Calu3 (cell line): ENCODE results near the gene SOCS1. TPM values are rescaled to one million over a fixed set of nuclear protein-coding genes. Genes with fewer than 3 reads are reported as not detected.

ENCODE experiments used
- BruUV-seq: library from RNA; stranded (reverse); fragments of 400-500 nt; replicated peaks from 2 replicates; lab custom pipeline; 2021; lab: Mats Ljungman, UMichigan
- CTCF ChIA-PET: fragments of 300-600 bp; sonication (Branson Sonifier 250); formaldehyde crosslinking; loops from one replicate; lab custom pipeline; 2022; ENCODE audit warnings: antibody characterized with exemption; lab: Charles Lee
- DNase-seq: peaks from one replicate; pipeline ENCODE4 v3.0.0; 2022
- H3K27ac Mint-ChIP-seq: one replicate; pipeline ENCODE4 v1.8.0; 2022; ENCODE audit warnings: mixed read lengths; ENCODE audit not compliant: unreplicated experiment
- H3K27me3 Mint-ChIP-seq: one replicate; pipeline ENCODE4 v1.8.0; 2022; ENCODE audit warnings: mixed read lengths; ENCODE audit not compliant: unreplicated experiment
- H3K36me3 Mint-ChIP-seq: one replicate; pipeline ENCODE4 v1.8.0; 2022; ENCODE audit warnings: mild to moderate bottlenecking, moderate library complexity, mixed read lengths; ENCODE audit not compliant: insufficient read depth, unreplicated experiment
- H3K4me1 Mint-ChIP-seq: one replicate; pipeline ENCODE4 v1.8.0; 2022; ENCODE audit warnings: mild to moderate bottlenecking, low read depth, mixed read lengths; ENCODE audit not compliant: unreplicated experiment
- H3K4me3 Mint-ChIP-seq: one replicate; pipeline ENCODE4 v1.8.0; 2022; ENCODE audit warnings: mild to moderate bottlenecking, low read depth, moderate library complexity, mixed read lengths; ENCODE audit not compliant: unreplicated experiment
- H3K9me3 Mint-ChIP-seq: one replicate; pipeline ENCODE4 v1.8.0; 2022; ENCODE audit warnings: low read depth, mixed read lengths; ENCODE audit not compliant: unreplicated experiment
- intact Hi-C: fragments of 100-400 bp; cut with micrococcal nuclease; formaldehyde crosslinking; loops from one replicate; pipeline ENCODE4 v1.10.0; 2022; ENCODE audit not compliant: unreplicated experiment
- total RNA-seq: library from RNA; stranded (reverse); gene quantifications from 2 replicates; pipeline ENCODE4 v1.2.3, GENCODE V29; 2022
- TF ChIP-seq, protein P1 (sequence below): fragments of 200-600 bp; IDR thresholded peaks from one replicate; pipeline ENCODE4 v1.8.0; 2022; ENCODE audit warnings: antibody characterized with exemption; ENCODE audit not compliant: unreplicated experiment

The SOCS1 gene
- total RNA-seq, 1 experiment from 2014 or later: 4.8 TPM

DNA sequence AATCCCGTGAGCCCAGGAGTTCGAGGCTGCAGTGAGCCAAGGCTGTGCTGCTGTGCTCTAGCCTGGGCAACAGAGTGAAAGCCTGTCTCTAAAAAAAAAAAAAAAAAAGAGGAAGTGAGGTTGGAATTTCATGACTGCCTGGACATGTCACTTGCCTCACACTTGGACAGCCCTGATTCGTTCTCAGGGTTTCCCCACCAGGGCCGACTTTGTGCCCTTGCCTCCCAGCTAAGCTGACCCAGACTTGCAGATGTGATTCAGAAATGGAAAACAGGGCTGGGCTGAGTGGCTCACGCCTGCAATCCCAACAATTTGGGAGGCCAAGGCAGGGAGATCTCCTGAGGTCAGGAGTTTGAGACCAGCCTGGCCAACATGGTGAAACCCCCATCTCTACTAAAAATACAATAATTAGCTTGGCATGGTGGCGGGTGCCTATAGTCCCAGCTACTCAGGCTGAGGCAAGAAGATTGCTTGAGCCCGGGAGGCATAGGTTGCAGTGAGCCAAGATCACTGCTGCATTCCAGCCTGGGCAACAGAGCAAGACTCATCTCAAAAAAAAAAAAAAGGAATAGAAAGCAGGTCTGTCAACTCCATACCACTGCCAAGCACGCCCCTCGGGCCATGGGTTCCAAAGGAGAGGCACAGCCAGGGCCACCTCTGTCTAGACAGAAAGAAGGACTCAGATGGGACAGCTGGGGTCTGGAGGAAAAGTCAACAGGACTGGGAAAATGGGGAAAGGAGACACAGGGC is 46.9 kb downstream of the SOCS1 start:
- Mint-ChIP-seq H3K4me3 (no peak overlapping the region), H3K4me1 (peaks cover 13% of the 10 kb centered on the region), H3K9me3 (no peaks in the 10 kb centered on the region), H3K27me3 (peaks cover 25% of the 10 kb centered on the region), H3K36me3 (peaks cover 12% of the 10 kb centered on the region), H3K27ac (no peak overlapping the region)
- BruUV-seq: no TSS peak
- TF ChIP-seq, protein P1, sequence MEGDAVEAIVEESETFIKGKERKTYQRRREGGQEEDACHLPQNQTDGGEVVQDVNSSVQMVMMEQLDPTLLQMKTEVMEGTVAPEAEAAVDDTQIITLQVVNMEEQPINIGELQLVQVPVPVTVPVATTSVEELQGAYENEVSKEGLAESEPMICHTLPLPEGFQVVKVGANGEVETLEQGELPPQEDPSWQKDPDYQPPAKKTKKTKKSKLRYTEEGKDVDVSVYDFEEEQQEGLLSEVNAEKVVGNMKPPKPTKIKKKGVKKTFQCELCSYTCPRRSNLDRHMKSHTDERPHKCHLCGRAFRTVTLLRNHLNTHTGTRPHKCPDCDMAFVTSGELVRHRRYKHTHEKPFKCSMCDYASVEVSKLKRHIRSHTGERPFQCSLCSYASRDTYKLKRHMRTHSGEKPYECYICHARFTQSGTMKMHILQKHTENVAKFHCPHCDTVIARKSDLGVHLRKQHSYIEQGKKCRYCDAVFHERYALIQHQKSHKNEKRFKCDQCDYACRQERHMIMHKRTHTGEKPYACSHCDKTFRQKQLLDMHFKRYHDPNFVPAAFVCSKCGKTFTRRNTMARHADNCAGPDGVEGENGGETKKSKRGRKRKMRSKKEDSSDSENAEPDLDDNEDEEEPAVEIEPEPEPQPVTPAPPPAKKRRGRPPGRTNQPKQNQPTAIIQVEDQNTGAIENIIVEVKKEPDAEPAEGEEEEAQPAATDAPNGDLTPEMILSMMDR: no peak
- CTCF ChIA-PET: no interaction called here
- intact Hi-C loops: loop anchor here (5.0 kb wide), 1 partner anchor 48 kb away; the partner anchor contains the start of gene SOCS1
- DNase-seq: no peak

DNA sequence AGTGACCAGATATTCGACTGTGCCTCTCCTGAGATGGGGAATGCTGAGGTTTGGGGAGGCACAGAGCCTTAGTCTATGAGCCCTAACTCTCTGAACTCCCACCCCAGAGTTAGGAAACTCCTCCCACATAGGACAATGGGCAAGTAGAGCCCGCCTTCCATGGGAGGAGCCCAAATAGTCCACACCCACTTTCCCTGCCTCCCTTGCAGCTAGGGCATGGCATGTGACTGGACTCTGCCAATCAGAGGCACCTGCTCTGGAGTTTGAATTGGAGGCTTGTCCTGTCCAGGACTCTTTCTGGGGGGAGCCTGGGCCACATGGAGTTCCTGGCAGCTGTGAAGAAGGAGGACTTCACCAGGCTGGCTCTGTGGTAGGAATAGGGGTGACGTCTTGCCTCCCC is 48.4 kb downstream of the SOCS1 start:
- H3K36me3 Mint-ChIP-seq: peaks cover 12% of the 10 kb centered on the region
- H3K9me3 Mint-ChIP-seq: no peaks in the 10 kb centered on the region
- no peak overlapping the region for H3K4me3 Mint-ChIP-seq
- peaks cover 23% of the 10 kb centered on the region for H3K27me3 Mint-ChIP-seq
- CTCF ChIA-PET: no interaction called here
- TF ChIP-seq, protein P1: no peak
- intact Hi-C loops: loop anchor here (5.0 kb wide), 1 partner anchor 50 kb away; the partner anchor contains the start of gene SOCS1
- peaks cover 20% of the 10 kb centered on the region for H3K4me1 Mint-ChIP-seq
- no peak for DNase-seq
- BruUV-seq: no TSS peak
- H3K27ac Mint-ChIP-seq: peak overlapping the region; percentile 61

DNA sequence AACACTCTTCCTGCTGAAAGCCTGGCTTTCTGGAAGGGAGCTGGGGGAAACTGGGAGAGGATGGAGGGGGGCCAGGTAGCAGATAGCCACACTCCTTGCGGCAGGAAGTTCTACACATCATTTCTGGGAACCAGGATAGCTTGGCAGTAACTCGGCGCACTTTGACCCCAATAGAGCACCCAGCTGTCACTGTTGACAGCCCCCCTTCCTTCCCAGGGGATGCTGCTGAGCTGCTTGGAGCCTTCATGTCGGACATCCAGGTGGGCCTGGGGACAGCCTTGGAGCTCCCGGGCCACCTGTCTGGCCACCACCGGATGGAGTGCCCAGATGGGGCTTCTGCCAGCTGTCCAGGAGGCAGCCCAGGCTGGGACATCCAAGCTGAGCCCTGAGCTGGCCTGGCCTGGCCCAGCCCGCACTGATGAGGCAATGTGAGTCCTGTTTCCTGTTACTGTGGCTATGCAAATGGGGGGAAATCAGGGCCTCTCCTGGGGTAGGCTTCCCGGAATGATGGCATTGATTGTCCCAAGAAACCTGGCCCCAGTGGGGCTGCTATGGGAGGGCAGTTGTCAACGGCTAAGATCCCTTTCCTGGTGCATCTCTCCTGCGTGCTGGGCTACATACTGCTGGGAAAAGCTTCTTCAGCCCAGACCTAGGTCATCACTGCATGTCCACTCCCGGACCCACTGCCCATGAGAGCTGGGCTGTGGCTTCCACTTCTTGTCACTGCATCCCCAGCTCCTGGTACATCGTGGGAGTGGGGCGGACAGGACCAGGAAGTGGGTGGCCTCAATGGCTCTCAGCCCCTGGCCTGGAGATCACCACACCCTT is 50.0 kb downstream of the SOCS1 start:
- Mint-ChIP-seq H3K4me3 (no peak overlapping the region), H3K27ac (peak overlapping the region; percentile 15), H3K36me3 (peaks cover 26% of the 10 kb centered on the region), H3K27me3 (peaks cover 6% of the 10 kb centered on the region), H3K9me3 (no peaks in the 10 kb centered on the region), H3K4me1 (peaks cover 37% of the 10 kb centered on the region)
- intact Hi-C loops: loop anchor here (5.0 kb wide), 1 partner anchor 51 kb away; the partner anchor contains the start of gene SOCS1
- no TSS peak for BruUV-seq
- CTCF ChIA-PET: interaction anchor here (0.8 to 1.7 kb wide), 4 partner anchors 10 to 73 kb away, joined by 3 to 7 read pairs (median 4); partner anchors contain the start of gene SOCS1
- TF ChIP-seq, protein P1: no peak
- DNase-seq: peak; percentile 77

DNA sequence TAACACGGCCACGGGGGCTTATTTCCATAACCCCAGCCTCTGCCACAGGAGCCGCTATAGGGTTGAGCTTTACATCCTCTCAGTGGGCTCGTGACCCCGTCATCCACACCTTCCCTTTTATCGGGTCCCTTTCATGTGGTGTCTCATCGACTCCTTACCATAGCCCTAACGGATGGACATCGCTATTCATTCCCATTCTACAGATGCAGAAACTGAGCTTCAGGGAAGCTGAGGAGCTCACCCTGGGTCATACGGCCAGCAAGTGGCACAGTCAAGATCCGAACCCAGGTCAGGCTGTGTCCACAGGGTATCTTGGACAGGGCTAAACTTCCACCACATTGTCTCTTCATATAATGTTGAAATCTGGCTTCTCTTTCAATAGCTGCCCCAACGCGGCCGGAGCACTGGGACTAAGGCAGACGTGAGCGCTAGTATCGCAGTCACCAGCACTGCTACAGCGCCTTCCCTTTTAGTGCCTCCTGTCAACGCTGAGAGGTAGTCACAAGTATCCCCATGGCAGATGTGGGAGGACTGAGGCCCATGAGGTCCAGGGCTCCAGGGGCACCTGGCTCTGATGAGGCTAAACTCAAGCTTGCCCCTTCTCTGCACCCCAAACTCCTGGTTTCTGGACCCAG is 50.8 kb downstream of the SOCS1 start:
- CTCF ChIA-PET: interaction anchor here (1.2 to 1.7 kb wide), 3 partner anchors 11 to 72 kb away, joined by 3 to 4 read pairs (median 4); partner anchors contain the start of gene SOCS1
- intact Hi-C loops: loop anchor here (5.0 kb wide), 1 partner anchor 52 kb away; the partner anchor contains the start of gene SOCS1
- Mint-ChIP-seq H3K4me1 (peaks cover 41% of the 10 kb centered on the region), H3K27me3 (no peaks in the 10 kb centered on the region), H3K27ac (no peak overlapping the region), H3K36me3 (peaks cover 24% of the 10 kb centered on the region), H3K9me3 (no peaks in the 10 kb centered on the region), H3K4me3 (no peak overlapping the region)
- BruUV-seq: no TSS peak
- no peak for DNase-seq
- TF ChIP-seq, protein P1: no peak
